HUES64 (cell line): Measurements from ENCODE around the gene IGFBP2.

ENCODE experiments used
- H3K27ac ChIP-seq: 2 replicates; pipeline ENCODE4 v1.7.0; 2013; ENCODE audit warnings: low read depth, low read length, inconsistent platforms
- H3K27me3 ChIP-seq: 2 replicates; pipeline ENCODE4 v1.6.1; 2013; ENCODE audit warnings: mild to moderate bottlenecking, low read length; ENCODE audit not compliant: insufficient read depth
- H3K36me3 ChIP-seq: 2 replicates; pipeline ENCODE4 v1.6.1; 2013; ENCODE audit warnings: mild to moderate bottlenecking, low read length; ENCODE audit not compliant: insufficient read depth
- H3K4me1 ChIP-seq: 2 replicates; pipeline ENCODE4 v1.6.1; 2013; ENCODE audit warnings: mild to moderate bottlenecking, low read length, moderate library complexity; ENCODE audit not compliant: insufficient read depth
- H3K4me3 ChIP-seq: 2 replicates; pipeline ENCODE4 v1.5.1; 2013; ENCODE audit warnings: mild to moderate bottlenecking, low read length, moderate library complexity
- H3K9ac ChIP-seq: 2 replicates; pipeline ENCODE4 v1.6.1; 2013; ENCODE audit warnings: mild to moderate bottlenecking, low read depth, low read length
- H3K9me3 ChIP-seq: 2 replicates; pipeline ENCODE4 v1.6.1; 2013; ENCODE audit warnings: low read depth, low read length; ENCODE audit not compliant: insufficient read depth
- WGBS: fragments of 150-250, 120-280 bp; methylation state at CpG from one replicate; pipeline ENCODE4 v1.1.7; 2013; ENCODE audit warnings: missing lambda C conversion rate; 5-methylcytosine and 5-hydroxymethylcytosine counted together

Gene IGFBP2

GRCh38 chr2:216689397-216689796 is 56.2 kb downstream of the IGFBP2 start:
- Histone ChIP-seq H3K4me1 (peaks cover 29% of the 10 kb centered on the region), H3K9me3 (no peaks in the 10 kb centered on the region), H3K9ac (no peak overlapping the region), H3K27ac (no peak overlapping the region), H3K36me3 (no peaks in the 10 kb centered on the region; the same call in 1 of the 2 replicates), H3K27me3 (peaks cover 21% of the 10 kb centered on the region), H3K4me3 (no peak overlapping the region)
- WGBS: 80% methylated on average over 2 of the region's 3 CpGs

DNA sequence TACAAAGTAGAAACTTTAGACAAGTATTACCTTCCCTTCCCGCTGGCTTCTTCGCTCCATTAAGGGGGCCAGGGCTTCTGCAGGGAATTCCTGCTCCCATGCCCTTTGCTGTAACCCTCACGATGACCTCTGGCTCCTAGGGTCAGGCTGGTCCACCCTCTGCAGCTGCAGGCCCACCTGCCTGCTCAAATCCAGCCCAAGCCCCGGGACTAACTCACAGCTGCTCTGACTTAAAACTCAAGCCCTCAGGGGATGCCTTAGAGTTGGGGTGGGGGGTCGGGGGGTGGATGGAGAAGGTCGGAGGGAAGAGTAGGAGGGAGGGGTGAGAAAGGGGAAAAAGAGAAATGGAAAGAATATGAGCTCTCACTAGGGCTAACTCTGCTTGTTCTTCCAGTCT is 57.2 kb downstream of the IGFBP2 start:
- H3K9ac ChIP-seq: no peak overlapping the region
- no peaks in the 10 kb centered on the region for H3K9me3 ChIP-seq
- H3K27me3 ChIP-seq: peaks cover 31% of the 10 kb centered on the region
- H3K4me3 ChIP-seq: no peak overlapping the region; the same call in 1 of the 2 replicates
- H3K27ac ChIP-seq: no peak overlapping the region
- 37% methylated on average over 6 of the region's 6 CpGs for WGBS
- H3K4me1 ChIP-seq: peaks cover 29% of the 10 kb centered on the region
- no peaks in the 10 kb centered on the region; the same call in 1 of the 2 replicates for H3K36me3 ChIP-seq

- Histone ChIP-seq H3K36me3 (no peaks in the 10 kb centered on the region; the same call in 1 of the 2 replicates), H3K27ac (no peak overlapping the region), H3K27me3 (peaks cover 31% of the 10 kb centered on the region), H3K4me3 (peak overlapping the region; percentile 73), H3K9ac (no peak overlapping the region), H3K9me3 (no peaks in the 10 kb centered on the region), H3K4me1 (peaks cover 33% of the 10 kb centered on the region)
- 8% methylated on average over 16 of the region's 23 CpGs for WGBS
These were observed 57.9 kb downstream of the IGFBP2 start for GRCh38 chr2:216690853-216691741.

DNA sequence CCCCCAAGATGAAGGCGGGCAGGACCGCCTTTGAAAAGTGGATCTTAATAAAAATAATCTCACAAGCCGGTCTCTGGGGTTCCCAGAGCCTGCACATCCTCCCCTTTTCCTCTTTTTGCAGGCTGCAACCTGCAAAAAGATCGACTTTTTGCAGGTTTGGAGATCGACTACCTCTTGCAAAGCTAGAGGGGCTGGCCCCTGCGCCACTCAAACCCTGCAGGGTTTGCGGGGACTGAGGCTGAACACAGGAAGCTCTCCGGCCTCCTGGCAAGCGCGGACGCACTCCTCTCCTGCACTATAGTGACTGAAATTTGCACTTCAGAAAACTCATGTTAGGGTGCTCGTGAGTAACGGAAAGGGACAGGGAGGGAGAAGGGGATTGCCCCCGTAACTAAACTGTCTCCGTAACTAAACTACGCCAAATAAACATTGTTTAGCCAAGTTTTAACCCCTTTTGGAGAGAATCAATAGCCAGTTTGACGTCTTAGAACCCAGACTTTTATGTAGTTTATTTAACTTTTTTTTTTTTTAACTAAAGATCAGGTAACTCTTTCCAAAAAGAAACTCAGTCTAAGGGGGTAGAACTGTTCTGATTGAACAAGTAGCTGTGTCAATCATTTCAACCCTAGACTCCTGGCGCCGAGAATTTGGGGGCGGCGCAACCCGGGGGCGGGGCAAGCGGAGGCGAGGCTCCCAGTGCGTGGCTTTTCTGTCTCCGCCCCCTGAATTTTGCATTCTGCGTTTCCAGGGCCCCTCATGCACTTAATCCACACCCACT is 59.6 kb downstream of the IGFBP2 start:
- H3K27me3 ChIP-seq: peaks cover 31% of the 10 kb centered on the region
- peak overlapping the region; percentile 56; the same call in 1 of the 2 replicates for H3K9ac ChIP-seq
- peak overlapping the region; percentile 73 for H3K4me3 ChIP-seq
- no peaks in the 10 kb centered on the region for H3K9me3 ChIP-seq
- H3K36me3 ChIP-seq: no peaks in the 10 kb centered on the region; the same call in 1 of the 2 replicates
- under 1% methylated on average over 27 of the region's 28 CpGs for WGBS
- peak overlapping the region; percentile 25; the same call in 1 of the 2 replicates for H3K27ac ChIP-seq
- H3K4me1 ChIP-seq: peaks cover 38% of the 10 kb centered on the region

- Histone ChIP-seq H3K27ac (no peak overlapping the region), H3K4me1 (peaks cover 31% of the 10 kb centered on the region), H3K27me3 (peaks cover 31% of the 10 kb centered on the region), H3K9ac (peak overlapping the region; percentile 68; the same call in 1 of the 2 replicates), H3K9me3 (no peaks in the 10 kb centered on the region), H3K4me3 (peak overlapping the region; percentile 73), H3K36me3 (no peaks in the 10 kb centered on the region)
- 4% methylated on average over 6 of the region's 15 CpGs for WGBS
These were observed 60.3 kb downstream of the IGFBP2 start for GRCh38 chr2:216693414-216694080.

DNA sequence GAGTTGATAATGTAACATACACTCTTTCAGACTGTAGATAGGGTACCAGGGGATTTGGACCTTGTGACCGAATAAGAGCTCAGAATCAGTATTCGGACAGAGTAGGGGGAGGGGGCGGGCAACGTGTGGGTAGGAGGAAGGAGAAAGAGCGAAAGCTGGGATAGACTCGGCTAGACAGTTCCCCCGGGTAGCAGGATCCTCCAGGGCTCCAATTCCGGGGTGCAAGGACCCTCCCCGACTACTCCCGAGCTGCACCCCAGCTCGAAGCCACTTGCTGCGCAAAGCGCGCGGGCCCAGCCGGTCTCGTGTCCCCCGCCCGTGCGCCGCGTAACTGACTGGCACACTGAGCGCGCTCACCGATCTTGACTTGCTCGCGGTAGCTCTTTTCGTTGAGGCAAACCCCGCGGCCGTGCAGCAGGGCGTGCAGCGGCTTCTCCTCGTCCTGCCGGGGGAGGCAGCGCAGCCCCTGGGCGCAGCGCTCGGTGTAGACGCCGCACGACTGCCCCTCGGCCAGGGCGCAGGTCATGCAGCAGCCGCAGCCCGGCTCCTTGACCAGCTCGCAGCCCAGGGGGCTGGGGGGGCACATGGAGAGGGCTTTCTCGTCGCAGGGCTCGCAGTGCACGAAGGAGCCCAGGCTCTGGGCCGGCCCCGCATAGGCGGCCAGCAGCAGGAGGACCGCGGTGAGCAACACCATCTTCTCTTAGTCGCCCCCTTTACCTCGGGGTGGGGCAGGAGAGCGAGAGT is 61.0 kb downstream of the IGFBP2 start:
- H3K36me3 ChIP-seq: no peaks in the 10 kb centered on the region
- H3K27me3 ChIP-seq: peaks cover 31% of the 10 kb centered on the region
- peaks cover 27% of the 10 kb centered on the region for H3K4me1 ChIP-seq
- under 1% methylated on average over 58 of the region's 59 CpGs for WGBS
- H3K4me3 ChIP-seq: peak overlapping the region; percentile 73
- H3K9me3 ChIP-seq: no peaks in the 10 kb centered on the region
- 0 out of 2 replicates have a peak overlapping the region, but pooled peaks have one; percentile 11 for H3K27ac ChIP-seq
- peak overlapping the region; percentile 68 for H3K9ac ChIP-seq

- WGBS: 3% methylated on average over 7 of the region's 10 CpGs
- Histone ChIP-seq H3K9me3 (no peaks in the 10 kb centered on the region), H3K27me3 (peaks cover 28% of the 10 kb centered on the region), H3K4me3 (peak overlapping the region; percentile 73), H3K36me3 (no peaks in the 10 kb centered on the region), H3K27ac (no peak overlapping the region), H3K4me1 (peaks cover 23% of the 10 kb centered on the region), H3K9ac (peak overlapping the region; percentile 68)
These were observed 61.6 kb downstream of the IGFBP2 start for GRCh38 chr2:216694826-216695217.

- Histone ChIP-seq H3K27ac (peak within 1 kb of the TSS; percentile 37; the same call in 1 of the 2 replicates), H3K9me3 (no peaks in the 10 kb centered on the region), H3K4me3 (peak within 1 kb of the TSS; percentile 73), H3K36me3 (no peaks in the 10 kb centered on the region), H3K27me3 (peaks cover 24% of the 10 kb centered on the region), H3K9ac (peak within 1 kb of the TSS; percentile 68), H3K4me1 (peaks cover 18% of the 10 kb centered on the region)
- under 1% methylated on average over 6 of the region's 16 CpGs for WGBS
These were observed 62.2 kb downstream of the IGFBP2 start, which contains the start of gene IGFBP5 for GRCh38 chr2:216695401-216695821. Gene IGFBP5 (minus strand): TSS chr2:216695549. CDS start chr2:216694775, 774 bp downstream.

DNA sequence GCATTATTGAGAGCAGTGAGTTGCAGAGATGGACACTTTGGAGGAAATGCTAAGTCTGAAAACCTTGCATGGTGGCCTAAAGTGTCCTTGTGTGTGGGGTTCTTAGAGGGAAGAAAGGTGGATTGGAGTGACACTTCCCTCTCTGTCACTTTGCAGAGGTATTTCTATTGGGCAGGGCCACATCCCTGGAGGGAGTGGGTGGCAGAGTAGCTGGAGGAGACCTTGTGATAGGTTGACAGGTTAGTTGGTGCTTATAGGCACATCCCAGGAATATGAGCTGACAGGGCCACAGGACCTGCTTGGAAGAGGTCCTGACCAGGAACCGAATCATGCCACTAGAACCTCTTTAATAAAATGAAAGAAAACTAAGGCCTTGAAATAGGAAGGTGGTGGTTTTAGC is 63.1 kb downstream of the IGFBP2 start:
- Histone ChIP-seq H3K9ac (no peak overlapping the region), H3K4me1 (peaks cover 11% of the 10 kb centered on the region; the same call in 1 of the 2 replicates), H3K4me3 (no peak overlapping the region), H3K36me3 (no peaks in the 10 kb centered on the region), H3K27me3 (peaks cover 18% of the 10 kb centered on the region), H3K27ac (no peak overlapping the region), H3K9me3 (no peaks in the 10 kb centered on the region)
- WGBS: 80% methylated on average over 1 of the region's 1 CpG
